Erythroblast (primary cell): ENCODE results near the gene PTPRN2.

Experiments used
- GATA1 ChIP-seq: IDR thresholded peaks from 2 replicates; pipeline ENCODE4 v1.6.1; 2011; ENCODE audit warnings: low read depth, mild to moderate bottlenecking, control low read depth, low read length, moderate library complexity
- POLR2A ChIP-seq: IDR thresholded peaks from 2 replicates; pipeline ENCODE4 v1.6.1; 2011; ENCODE audit warnings: mild to moderate bottlenecking, low read length

- TF ChIP-seq POLR2A (no peak), GATA1 (no peak)
These were observed 223.2 kb downstream of the PTPRN2 start for GRCh38 chr7:158364451-158364850.
